Rectal smooth muscle tissue (tissue), 1 donor: ENCODE measurements around the gene RAPGEF2.
A peak's percentile ranks its signal among the peaks of the same experiment; 100 is the strongest.

Source experiments
- H3K27ac ChIP-seq: one replicate; pipeline ENCODE4 v1.7.0; 2013; ENCODE audit warnings: low read depth, low read length, inconsistent platforms
- H3K27me3 ChIP-seq: one replicate; pipeline ENCODE4 v1.7.0; 2013; ENCODE audit warnings: low read length; ENCODE audit not compliant: control insufficient read depth, insufficient read depth
- H3K36me3 ChIP-seq: one replicate; pipeline ENCODE4 v1.7.0; 2013; ENCODE audit warnings: low read length; ENCODE audit not compliant: control insufficient read depth, insufficient read depth
- H3K4me1 ChIP-seq: one replicate; pipeline ENCODE4 v1.7.0; 2013; ENCODE audit warnings: low read length; ENCODE audit not compliant: control insufficient read depth, insufficient read depth
- H3K4me3 ChIP-seq: one replicate; pipeline ENCODE4 v1.7.0; 2013; ENCODE audit warnings: low read length
- H3K9ac ChIP-seq: one replicate; pipeline ENCODE4 v1.7.0; 2013; ENCODE audit warnings: low read length

The RAPGEF2 gene

GRCh38 chr4:159204566-159204965 is 101.7 kb downstream of the RAPGEF2 start:
- H3K4me1 ChIP-seq = no peaks in the 10 kb centered on the region
- no peak overlapping the region for H3K4me3 ChIP-seq
- H3K36me3 ChIP-seq = no peaks in the 10 kb centered on the region
- no peak overlapping the region for H3K9ac ChIP-seq
- H3K27ac ChIP-seq = no peak overlapping the region
- no peaks in the 10 kb centered on the region for H3K27me3 ChIP-seq

- no peak overlapping the region for H3K9ac ChIP-seq
- no peaks in the 10 kb centered on the region for H3K4me1 ChIP-seq
- no peaks in the 10 kb centered on the region for H3K36me3 ChIP-seq
- H3K27ac ChIP-seq = no peak overlapping the region
- no peaks in the 10 kb centered on the region for H3K27me3 ChIP-seq
- H3K4me3 ChIP-seq = no peak overlapping the region
These were observed 102.6 kb downstream of the RAPGEF2 start for GRCh38 chr4:159205466-159205865.

GRCh38 chr4:159206427-159206871 is 103.6 kb downstream of the RAPGEF2 start:
- no peaks in the 10 kb centered on the region for H3K4me1 ChIP-seq
- H3K4me3 ChIP-seq = no peak overlapping the region

GRCh38 chr4:159209249-159209648 is 106.4 kb downstream of the RAPGEF2 start:
- Histone ChIP-seq H3K27me3 (no peaks in the 10 kb centered on the region), H3K36me3 (no peaks in the 10 kb centered on the region), H3K4me3 (no peak overlapping the region), H3K4me1 (no peaks in the 10 kb centered on the region), H3K27ac (no peak overlapping the region), H3K9ac (no peak overlapping the region)

More at GRCh38 chr4:159206427-159206871, 103.6 kb downstream of the RAPGEF2 start:
- Histone ChIP-seq H3K27ac (no peak overlapping the region), H3K27me3 (no peaks in the 10 kb centered on the region), H3K9ac (no peak overlapping the region), H3K36me3 (no peaks in the 10 kb centered on the region)

- Histone ChIP-seq H3K4me1 (no peaks in the 10 kb centered on the region), H3K9ac (no peak overlapping the region)
These were observed 108.1 kb downstream of the RAPGEF2 start for GRCh38 chr4:159210975-159211374.

GRCh38 chr4:159212675-159213293 is 109.9 kb downstream of the RAPGEF2 start:
- Histone ChIP-seq H3K36me3 (no peaks in the 10 kb centered on the region), H3K9ac (no peak overlapping the region), H3K4me3 (no peak overlapping the region), H3K27me3 (no peaks in the 10 kb centered on the region), H3K4me1 (no peaks in the 10 kb centered on the region), H3K27ac (no peak overlapping the region)

More at GRCh38 chr4:159210975-159211374, 108.1 kb downstream of the RAPGEF2 start:
- Histone ChIP-seq H3K27me3 (no peaks in the 10 kb centered on the region), H3K36me3 (no peaks in the 10 kb centered on the region), H3K27ac (no peak overlapping the region), H3K4me3 (no peak overlapping the region)

- Histone ChIP-seq H3K36me3 (no peaks in the 10 kb centered on the region), H3K27ac (no peak overlapping the region), H3K4me1 (peaks cover under 1% of the 10 kb centered on the region), H3K9ac (no peak overlapping the region), H3K4me3 (no peak overlapping the region), H3K27me3 (no peaks in the 10 kb centered on the region)
These were observed 114.0 kb downstream of the RAPGEF2 start for GRCh38 chr4:159216834-159217233.

GRCh38 chr4:159219862-159220261 is 117.0 kb downstream of the RAPGEF2 start:
- H3K4me1 ChIP-seq = peaks cover 7% of the 10 kb centered on the region
- no peak overlapping the region for H3K9ac ChIP-seq

GRCh38 chr4:159220353-159220752 is 117.5 kb downstream of the RAPGEF2 start:
- peaks cover 7% of the 10 kb centered on the region for H3K4me1 ChIP-seq

More at GRCh38 chr4:159219862-159220261, 117.0 kb downstream of the RAPGEF2 start:
- Histone ChIP-seq H3K27me3 (no peaks in the 10 kb centered on the region), H3K4me3 (no peak overlapping the region), H3K27ac (no peak overlapping the region), H3K36me3 (no peaks in the 10 kb centered on the region)

GRCh38 chr4:159221280-159221679 is 118.4 kb downstream of the RAPGEF2 start:
- no peak overlapping the region for H3K27ac ChIP-seq
- no peak overlapping the region for H3K4me3 ChIP-seq
- no peak overlapping the region for H3K9ac ChIP-seq
- H3K36me3 ChIP-seq = no peaks in the 10 kb centered on the region
- H3K4me1 ChIP-seq = peaks cover 7% of the 10 kb centered on the region
- H3K27me3 ChIP-seq = no peaks in the 10 kb centered on the region

More at GRCh38 chr4:159220353-159220752, 117.5 kb downstream of the RAPGEF2 start:
- Histone ChIP-seq H3K4me3 (no peak overlapping the region), H3K9ac (no peak overlapping the region), H3K36me3 (no peaks in the 10 kb centered on the region), H3K27me3 (no peaks in the 10 kb centered on the region), H3K27ac (no peak overlapping the region)

GRCh38 chr4:159222043-159222552 is 119.2 kb downstream of the RAPGEF2 start:
- Histone ChIP-seq H3K36me3 (no peaks in the 10 kb centered on the region), H3K9ac (no peak overlapping the region), H3K4me1 (peaks cover 7% of the 10 kb centered on the region), H3K27ac (no peak overlapping the region), H3K4me3 (no peak overlapping the region), H3K27me3 (no peaks in the 10 kb centered on the region)

GRCh38 chr4:159224408-159224807 is 121.5 kb downstream of the RAPGEF2 start:
- Histone ChIP-seq H3K27ac (no peak overlapping the region), H3K36me3 (no peaks in the 10 kb centered on the region), H3K4me3 (no peak overlapping the region), H3K9ac (no peak overlapping the region), H3K27me3 (no peaks in the 10 kb centered on the region), H3K4me1 (peaks cover 14% of the 10 kb centered on the region)

GRCh38 chr4:159227378-159227777 is 124.5 kb downstream of the RAPGEF2 start:
- Histone ChIP-seq H3K27ac (peak overlapping the region; percentile 67), H3K4me3 (no peak overlapping the region), H3K27me3 (no peaks in the 10 kb centered on the region), H3K9ac (no peak overlapping the region), H3K4me1 (peaks cover 9% of the 10 kb centered on the region), H3K36me3 (no peaks in the 10 kb centered on the region)
